Measurements from ENCODE around the gene NRP1.
A peak's percentile ranks its signal among the peaks of the same experiment; 100 is the strongest.

DNA sequence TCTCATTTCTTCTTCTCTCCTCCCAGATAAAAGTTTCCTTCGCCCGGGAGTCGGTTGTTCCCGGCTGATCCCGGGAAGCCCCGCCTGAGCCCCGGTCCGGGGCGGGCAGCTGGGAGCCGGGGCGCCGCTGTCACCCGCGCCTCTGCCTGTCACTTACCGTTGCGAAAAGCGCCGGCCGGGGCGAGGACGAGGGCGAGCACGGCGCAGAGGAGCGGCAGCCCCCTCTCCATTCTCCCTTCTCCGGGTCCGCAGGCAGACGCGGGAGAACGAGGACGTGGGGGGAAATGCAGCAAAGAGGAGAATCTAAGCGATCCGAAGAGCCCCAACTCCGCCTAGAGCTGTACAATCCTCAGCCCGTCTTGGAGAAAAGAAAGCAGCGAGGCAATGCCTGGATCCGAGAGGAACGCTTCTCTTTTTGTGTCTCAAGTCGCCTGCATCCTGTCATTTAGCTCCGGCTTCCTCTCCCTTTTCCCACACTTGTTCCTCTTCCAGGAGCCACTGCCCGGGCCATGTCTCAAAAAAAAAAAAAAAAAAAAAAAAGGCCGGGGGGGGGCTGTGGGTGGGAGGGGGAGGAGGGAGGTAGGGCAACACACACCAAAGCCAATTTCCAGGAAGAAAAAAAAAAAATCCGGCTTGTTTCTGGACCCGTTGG lies at the start of gene NRP1:
- TF ChIP-seq, protein P1, sequence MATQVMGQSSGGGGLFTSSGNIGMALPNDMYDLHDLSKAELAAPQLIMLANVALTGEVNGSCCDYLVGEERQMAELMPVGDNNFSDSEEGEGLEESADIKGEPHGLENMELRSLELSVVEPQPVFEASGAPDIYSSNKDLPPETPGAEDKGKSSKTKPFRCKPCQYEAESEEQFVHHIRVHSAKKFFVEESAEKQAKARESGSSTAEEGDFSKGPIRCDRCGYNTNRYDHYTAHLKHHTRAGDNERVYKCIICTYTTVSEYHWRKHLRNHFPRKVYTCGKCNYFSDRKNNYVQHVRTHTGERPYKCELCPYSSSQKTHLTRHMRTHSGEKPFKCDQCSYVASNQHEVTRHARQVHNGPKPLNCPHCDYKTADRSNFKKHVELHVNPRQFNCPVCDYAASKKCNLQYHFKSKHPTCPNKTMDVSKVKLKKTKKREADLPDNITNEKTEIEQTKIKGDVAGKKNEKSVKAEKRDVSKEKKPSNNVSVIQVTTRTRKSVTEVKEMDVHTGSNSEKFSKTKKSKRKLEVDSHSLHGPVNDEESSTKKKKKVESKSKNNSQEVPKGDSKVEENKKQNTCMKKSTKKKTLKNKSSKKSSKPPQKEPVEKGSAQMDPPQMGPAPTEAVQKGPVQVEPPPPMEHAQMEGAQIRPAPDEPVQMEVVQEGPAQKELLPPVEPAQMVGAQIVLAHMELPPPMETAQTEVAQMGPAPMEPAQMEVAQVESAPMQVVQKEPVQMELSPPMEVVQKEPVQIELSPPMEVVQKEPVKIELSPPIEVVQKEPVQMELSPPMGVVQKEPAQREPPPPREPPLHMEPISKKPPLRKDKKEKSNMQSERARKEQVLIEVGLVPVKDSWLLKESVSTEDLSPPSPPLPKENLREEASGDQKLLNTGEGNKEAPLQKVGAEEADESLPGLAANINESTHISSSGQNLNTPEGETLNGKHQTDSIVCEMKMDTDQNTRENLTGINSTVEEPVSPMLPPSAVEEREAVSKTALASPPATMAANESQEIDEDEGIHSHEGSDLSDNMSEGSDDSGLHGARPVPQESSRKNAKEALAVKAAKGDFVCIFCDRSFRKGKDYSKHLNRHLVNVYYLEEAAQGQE (IDR thresholded peaks at IDR 0.05), result peak; percentile 8
- TF ChIP-seq, protein P2, sequence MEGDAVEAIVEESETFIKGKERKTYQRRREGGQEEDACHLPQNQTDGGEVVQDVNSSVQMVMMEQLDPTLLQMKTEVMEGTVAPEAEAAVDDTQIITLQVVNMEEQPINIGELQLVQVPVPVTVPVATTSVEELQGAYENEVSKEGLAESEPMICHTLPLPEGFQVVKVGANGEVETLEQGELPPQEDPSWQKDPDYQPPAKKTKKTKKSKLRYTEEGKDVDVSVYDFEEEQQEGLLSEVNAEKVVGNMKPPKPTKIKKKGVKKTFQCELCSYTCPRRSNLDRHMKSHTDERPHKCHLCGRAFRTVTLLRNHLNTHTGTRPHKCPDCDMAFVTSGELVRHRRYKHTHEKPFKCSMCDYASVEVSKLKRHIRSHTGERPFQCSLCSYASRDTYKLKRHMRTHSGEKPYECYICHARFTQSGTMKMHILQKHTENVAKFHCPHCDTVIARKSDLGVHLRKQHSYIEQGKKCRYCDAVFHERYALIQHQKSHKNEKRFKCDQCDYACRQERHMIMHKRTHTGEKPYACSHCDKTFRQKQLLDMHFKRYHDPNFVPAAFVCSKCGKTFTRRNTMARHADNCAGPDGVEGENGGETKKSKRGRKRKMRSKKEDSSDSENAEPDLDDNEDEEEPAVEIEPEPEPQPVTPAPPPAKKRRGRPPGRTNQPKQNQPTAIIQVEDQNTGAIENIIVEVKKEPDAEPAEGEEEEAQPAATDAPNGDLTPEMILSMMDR (IDR thresholded peaks at IDR 0.05; ENCODE audit: low read depth, low read length, missing input control), result no peak
- TF ChIP-seq SP1 (IDR thresholded peaks at IDR 0.05) (no peak), RAD21 (IDR thresholded peaks at IDR 0.05) (no peak), ZBTB33 (IDR thresholded peaks at IDR 0.05) (no peak), EGR1 (IDR thresholded peaks at IDR 0.05; ENCODE audit: low read depth in 2 of 2) (no peak), HNF4A (conservative IDR thresholded peaks at IDR 0.05) (no peak), JUND (IDR thresholded peaks at IDR 0.05) (no peak), FOXA2 (IDR thresholded peaks at IDR 0.05) (no peak), MAX (IDR thresholded peaks at IDR 0.05) (no peak), YY1 (IDR thresholded peaks at IDR 0.05) (no peak), FOXA1 (IDR thresholded peaks at IDR 0.05) (no peak), TAF1 (conservative IDR thresholded peaks at IDR 0.05) (no peak)
